SK-N-MC (cell line): ENCODE data around the gene CRHR2.

ENCODE experiments used
- EZH2 ChIP-seq: fragments of 200-600 bp; sonication (generic); IDR thresholded peaks from one replicate; pipeline ENCODE4 v1.6.1; 2017; ENCODE audit warnings: antibody characterized with exemption
- POLR2AphosphoS5 ChIP-seq: IDR thresholded peaks from 2 replicates; pipeline ENCODE4 v1.6.1; 2012; ENCODE audit warnings: mild to moderate bottlenecking, low read depth, low read length, borderline replicate concordance

DNA sequence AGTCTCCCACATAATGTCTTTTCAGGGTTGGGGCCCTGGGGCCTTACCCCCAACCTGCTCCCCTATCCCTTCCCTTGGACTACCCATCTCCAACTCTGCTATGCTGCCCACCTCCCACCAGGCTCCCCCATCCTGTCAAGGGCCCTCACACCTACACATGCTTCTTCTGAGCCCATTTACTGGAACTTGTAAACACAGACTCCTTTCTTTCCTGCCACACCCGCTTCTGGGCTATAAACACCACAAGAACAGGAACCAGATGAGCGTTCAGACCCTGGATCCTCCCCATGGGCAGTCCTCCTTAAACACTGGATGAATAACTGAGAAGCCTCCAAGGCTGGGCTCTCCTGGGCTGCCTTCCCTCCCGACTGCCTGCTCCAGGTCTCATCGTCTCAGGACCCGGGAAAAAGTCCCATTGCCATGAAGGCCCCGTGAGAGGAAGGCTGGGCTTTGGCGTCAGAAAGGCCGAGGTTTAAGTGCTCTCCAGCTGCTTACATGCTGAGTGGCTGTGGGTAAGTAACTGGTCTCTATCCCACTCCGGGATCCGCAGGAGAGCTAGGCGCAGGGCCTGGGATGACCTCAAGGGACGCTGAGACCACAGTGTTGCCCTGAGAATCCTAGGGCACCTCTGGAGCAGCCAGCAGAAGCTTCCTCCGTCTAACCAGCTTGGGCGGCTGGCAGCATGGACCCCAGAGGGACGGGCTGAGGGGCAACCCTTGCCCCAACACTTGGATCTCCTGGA is 15.6 kb upstream of the CRHR2 start:
- TF ChIP-seq EZH2 (no peak), POLR2AphosphoS5 (no peak)
